Ovary (tissue), 9 donors: ENCODE results near the gene TMEM250. TPM values are rescaled to one million over a fixed set of nuclear protein-coding genes. Genes with fewer than 3 reads are reported as not detected.
A peak's percentile ranks its signal among the peaks of the same experiment; 100 is the strongest.

ENCODE experiments used
- DNase-seq, 5 donors: peaks; one replicate each; pipeline ENCODE4 v3.0.0-alpha.2; 2019 to 2020
- H3K27ac ChIP-seq, 2 donors: fragments of 200-600 bp; one replicate each; pipeline versions ENCODE4 v1.5.1 to v1.8.0; 2019 to 2022
- H3K27me3 ChIP-seq: fragments of 200-600 bp; one replicate; pipeline ENCODE4 v1.8.0; 2022
- H3K36me3 ChIP-seq: fragments of 200-600 bp; sonication (generic); one replicate; pipeline ENCODE4 v1.5.1; 2019
- H3K4me1 ChIP-seq: one replicate; pipeline ENCODE4 v1.8.1; 2013; ENCODE audit warnings: mild to moderate bottlenecking, moderate library complexity; ENCODE audit not compliant: insufficient read depth
- H3K4me3 ChIP-seq: fragments of 200-600 bp; sonication (generic); one replicate; pipeline ENCODE4 v1.5.1; 2017
- H3K9me3 ChIP-seq, 2 donors: fragments of 200-600 bp in 1 of 2; sonication (generic) in 1 of 2; one replicate each; pipeline versions ENCODE4 v1.5.1 to v1.8.1; 2013 to 2019; ENCODE audit warnings: mild to moderate bottlenecking in 1 of 2, moderate library complexity in 1 of 2
- EP300 ChIP-seq: sonication (generic); formaldehyde crosslinking; IDR thresholded peaks from one replicate; pipeline ENCODE4 v1.6.1; 2017; ENCODE audit warnings: antibody characterized with exemption
- POLR2A ChIP-seq: fragments of 450-650 bp; IDR thresholded peaks from one replicate; pipeline ENCODE4 v1.6.1; 2017; ENCODE audit warnings: antibody characterized with exemption, mild to moderate bottlenecking, moderate library complexity
- WGBS, 3 donors: extraction: QIAGEN DNeasy Blood & Tissue Kit in 1 of 3; methylation state at CpG; one replicate each; pipeline versions ENCODE4 v1.1.5 to v1.1.7; 2013 to 2017; 5-methylcytosine and 5-hydroxymethylcytosine counted together
- intact Hi-C, 4 donors: fragments of 100-400 bp; cut with DNase I; formaldehyde crosslinking; loops; one replicate each; pipeline versions ENCODE4 v1.11.0 to v1.15.1; 2022 to 2023
- polyA plus RNA-seq, 2 donors: library from polyadenylated mRNA; stranded (reverse); fragments of 200-250 nt in 1 of 2; fragments of 350-450 nt in 1 of 2; fragmentation: Illumina TruSeq in 1 of 2; extraction: RNeasy Lipid Tissue Mini Kit (QIAGEN cat#74804) in 1 of 2; gene quantifications; one replicate each; pipeline ENCODE4 v1.2.3, GENCODE V29; 2013 to 2014
- total RNA-seq, 7 donors: library from RNA; depleted of rRNA in 2 of 7; stranded (reverse); fragments of >200 nt in 2 of 7; fragmentation: NEBNext Ultra II Directional in 3 of 7; extraction: Animal tissue kit (Norgen Biotek cat#: 25700) in 3 of 7; gene quantifications; one replicate each; pipeline versions ENCODE4 v1.1.0 to v1.2.4, GENCODE V29; 2016 to 2023
- TF ChIP-seq, protein P1 (sequence below), 3 donors: fragments of 450-650 bp in 2 of 3; fragments of 200-600 bp in 1 of 3; IDR thresholded peaks; one replicate each; pipeline versions ENCODE4 v1.5.1 to v1.8.0; 2016 to 2022; ENCODE audit warnings: antibody characterized with exemption in 3 of 3, mild to moderate bottlenecking in 1 of 3
- donor health status: DM: no; HTN: no; CAD: no; lungs with moderate emphysema.
- donor health status: DM: no; HTN: no; CAD: no.
- donor health status: Bipolar disorder and iron deficiency.
- donor health status: DM: yes; HTN: yes; CAD: no.
- donor health status: DM: no; HTN: no; CAD: no.
- donor health status: DM: yes; HTN: yes; CAD: no.

The TMEM250 gene
- total and polyA plus RNA-seq, 9 donors, result 3.7 to 35.2 (median 24.8) TPM

DNA sequence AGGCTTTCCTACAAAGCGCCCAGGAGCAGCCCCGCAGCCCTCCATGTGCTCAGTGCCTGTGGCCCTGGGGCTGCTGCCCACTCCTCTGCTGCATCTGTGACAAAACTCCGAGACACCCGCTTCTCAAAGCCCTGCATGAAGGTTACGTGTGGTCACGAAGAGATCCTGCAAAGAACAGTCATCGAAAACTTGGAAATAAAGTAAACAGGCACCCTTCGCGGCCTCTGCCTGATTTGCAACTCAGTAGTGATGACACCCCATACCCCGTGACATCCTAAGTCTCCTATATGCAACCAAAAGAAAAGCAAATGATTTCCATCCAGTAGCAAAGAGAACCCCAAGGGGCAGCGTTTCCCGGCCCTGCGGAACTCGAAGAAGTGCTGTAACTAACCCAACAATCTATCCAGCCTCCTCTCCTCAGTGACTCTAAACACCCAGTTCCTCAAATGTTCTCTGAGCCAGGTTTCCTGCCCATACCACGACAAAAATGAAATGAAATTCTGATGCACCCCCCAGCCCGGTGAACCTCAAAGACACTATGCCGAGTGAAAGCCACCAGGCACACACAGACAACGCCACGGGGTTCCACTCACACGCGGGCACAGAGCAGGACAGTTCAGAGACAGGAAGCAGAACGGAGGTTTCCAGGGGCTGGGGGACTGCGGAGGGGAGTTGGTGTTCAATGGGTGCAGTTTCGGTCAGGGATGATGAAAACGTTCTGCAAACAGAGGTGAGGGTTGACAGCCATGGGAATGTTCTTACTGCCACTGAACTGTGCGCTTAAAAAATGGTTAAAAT, 42.6 kb downstream of the TMEM250 start:
- TF ChIP-seq POLR2A, result no peak
- Histone ChIP-seq H3K27ac (no peak overlapping the region), H3K27me3 (no peaks in the 10 kb centered on the region), H3K4me1 (peaks cover 5% of the 10 kb centered on the region), H3K36me3 (no peaks in the 10 kb centered on the region), H3K9me3 (no peaks in the 10 kb centered on the region), H3K4me3 (no peak overlapping the region)
- 89 to 93% (median 90%) methylated on average over 26 of the region's 26 CpGs for whole genome bisulfite sequencing, 3 donors
- peak in 1 of 5 donors; percentile 10 for DNase-seq
- intact Hi-C loops, result no loop called here

DNA sequence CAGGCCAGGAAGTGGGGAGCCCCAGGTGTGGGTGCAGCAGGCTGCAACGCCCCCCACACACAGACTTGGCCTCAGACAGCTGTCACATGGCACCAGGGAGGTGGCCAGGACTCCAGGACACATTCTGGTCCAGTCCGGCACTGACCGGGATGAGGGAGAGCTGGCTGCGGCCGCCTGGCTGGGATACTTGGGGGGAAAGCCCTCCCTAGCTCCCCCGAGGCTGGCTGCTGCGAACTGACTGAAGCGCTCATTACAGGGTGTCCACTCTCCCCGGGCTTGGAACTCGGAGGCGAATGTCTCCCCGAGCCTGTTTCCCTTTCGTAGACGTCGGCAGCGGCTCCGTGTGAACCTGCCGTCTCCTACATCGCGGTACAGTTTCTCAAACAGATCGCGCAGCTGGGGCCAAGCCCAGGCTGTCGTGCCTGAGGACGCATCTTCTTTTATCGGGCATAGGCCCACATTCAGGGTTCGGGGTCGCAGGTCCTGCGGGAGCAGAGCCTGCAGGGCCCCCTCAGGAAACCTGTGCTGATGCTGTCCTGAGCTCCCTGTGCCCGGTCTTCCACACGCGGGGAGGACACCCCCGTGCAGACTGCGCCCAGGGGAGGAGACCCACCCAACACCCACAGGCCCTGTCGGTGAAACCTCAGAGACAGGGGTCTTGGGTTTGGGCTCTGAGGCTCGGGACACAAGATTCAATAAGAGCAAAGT, 43.4 kb downstream of the TMEM250 start:
- WGBS, 3 donors, result 85 to 90% (median 89%) methylated on average over 34 to 35 of the region's 35 CpGs
- intact Hi-C loops, result no loop called here
- no peak overlapping the region for H3K27ac ChIP-seq

DNA sequence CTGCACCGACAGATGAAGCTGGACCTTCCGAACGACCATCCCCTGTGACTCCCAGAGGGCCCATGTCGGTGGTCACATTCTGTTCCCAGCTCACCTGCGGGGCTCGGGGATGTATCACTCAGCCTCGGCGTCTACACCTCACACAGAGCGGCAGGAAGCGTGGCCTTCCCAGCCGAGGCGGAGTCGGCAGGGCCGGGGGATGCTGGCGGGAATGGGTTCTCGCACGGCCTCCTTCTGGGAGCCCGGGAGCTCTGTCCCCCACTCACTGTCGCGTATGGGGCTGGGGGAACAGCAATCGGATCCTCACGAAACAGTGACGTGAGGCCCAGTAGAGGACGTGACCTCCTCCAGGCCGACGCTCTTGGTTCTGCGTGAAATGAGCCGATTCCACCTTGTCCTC, 44.0 kb downstream of the TMEM250 start:
- H3K36me3 ChIP-seq, result no peaks in the 10 kb centered on the region
- no peak overlapping the region for H3K27ac ChIP-seq
- peak in 2 of 5 donors; percentile 15 to 31 for DNase-seq
- H3K4me1 ChIP-seq, result peaks cover 1% of the 10 kb centered on the region
- 90 to 91% (median 90%) methylated on average over 28 of the region's 28 CpGs for WGBS, 3 donors
- no peak for TF ChIP-seq EP300
- TF ChIP-seq, protein P1, sequence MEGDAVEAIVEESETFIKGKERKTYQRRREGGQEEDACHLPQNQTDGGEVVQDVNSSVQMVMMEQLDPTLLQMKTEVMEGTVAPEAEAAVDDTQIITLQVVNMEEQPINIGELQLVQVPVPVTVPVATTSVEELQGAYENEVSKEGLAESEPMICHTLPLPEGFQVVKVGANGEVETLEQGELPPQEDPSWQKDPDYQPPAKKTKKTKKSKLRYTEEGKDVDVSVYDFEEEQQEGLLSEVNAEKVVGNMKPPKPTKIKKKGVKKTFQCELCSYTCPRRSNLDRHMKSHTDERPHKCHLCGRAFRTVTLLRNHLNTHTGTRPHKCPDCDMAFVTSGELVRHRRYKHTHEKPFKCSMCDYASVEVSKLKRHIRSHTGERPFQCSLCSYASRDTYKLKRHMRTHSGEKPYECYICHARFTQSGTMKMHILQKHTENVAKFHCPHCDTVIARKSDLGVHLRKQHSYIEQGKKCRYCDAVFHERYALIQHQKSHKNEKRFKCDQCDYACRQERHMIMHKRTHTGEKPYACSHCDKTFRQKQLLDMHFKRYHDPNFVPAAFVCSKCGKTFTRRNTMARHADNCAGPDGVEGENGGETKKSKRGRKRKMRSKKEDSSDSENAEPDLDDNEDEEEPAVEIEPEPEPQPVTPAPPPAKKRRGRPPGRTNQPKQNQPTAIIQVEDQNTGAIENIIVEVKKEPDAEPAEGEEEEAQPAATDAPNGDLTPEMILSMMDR (IDR thresholded peaks at IDR 0.05), result no peak
- no peak for TF ChIP-seq POLR2A
- intact Hi-C loops, result no loop called here
- H3K4me3 ChIP-seq, result no peak overlapping the region
- no peaks in the 10 kb centered on the region for H3K9me3 ChIP-seq
- no peaks in the 10 kb centered on the region for H3K27me3 ChIP-seq

More for the DNA sequence above, 43.4 kb downstream of the TMEM250 start:
- no peaks in the 10 kb centered on the region for H3K36me3 ChIP-seq
- TF ChIP-seq POLR2A (no peak), EP300 (no peak)
- TF ChIP-seq, protein P1 (IDR thresholded peaks at IDR 0.05), result no peak
- H3K4me3 ChIP-seq, result no peak overlapping the region
- H3K9me3 ChIP-seq, result no peaks in the 10 kb centered on the region
- H3K4me1 ChIP-seq, result peaks cover 5% of the 10 kb centered on the region
- H3K27me3 ChIP-seq, result no peaks in the 10 kb centered on the region
- DNase-seq, result peak in 1 of 5 donors; percentile 20

Other genes starting within 250 kb of the TMEM250 start
- 10 to 100 TPM; 17.1 to 62.6 (median 44.3) TPM for gene CAMSAP1, start 211.3 kb downstream of the TMEM250 start, total RNA-seq
- 10 to 100 TPM in 1 of 2 donors, 1 to 10 TPM in 1; 9.4 to 11.7 TPM for gene CAMSAP1, start 211.3 kb downstream of the TMEM250 start, polyA plus RNA-seq
- 10 to 100 TPM; 29.4 to 42.0 (median 34.9) TPM for gene UBAC1, start 157.5 kb downstream of the TMEM250 start, total RNA-seq
- 10 to 100 TPM; 19.7 to 33.3 TPM for gene UBAC1, start 157.5 kb downstream of the TMEM250 start, polyA plus RNA-seq
- gene NACC2, start 23.6 kb downstream of the TMEM250 start, total RNA-seq, result 10 to 100 TPM; 14.3 to 47.0 (median 29.8) TPM
- gene NACC2, start 23.6 kb downstream of the TMEM250 start, polyA plus RNA-seq, result 1 to 10 TPM; 7.0 to 7.6 TPM
- gene LHX3, start 86.3 kb upstream of the TMEM250 start, total RNA-seq, result not detected
- not detected for gene LHX3, start 86.3 kb upstream of the TMEM250 start, polyA plus RNA-seq
- 10 to 100 TPM in 3 of 7 donors, 1 to 10 TPM in 4; 7.5 to 14.3 (median 10.0) TPM for gene QSOX2, start 126.9 kb upstream of the TMEM250 start, total RNA-seq
- 1 to 10 TPM; 5.6 to 5.8 TPM for gene QSOX2, start 126.9 kb upstream of the TMEM250 start, polyA plus RNA-seq
- gene CCDC187, start 185.2 kb upstream of the TMEM250 start, total RNA-seq, result 10 to 100 TPM in 1 of 7 donors, 1 to 10 TPM in 2, under 1 TPM in 3, not detected in 1; 0.03 to 15.7 (median 1.2) TPM
- under 1 TPM; 0.02 to 0.05 TPM for gene CCDC187, start 185.2 kb upstream of the TMEM250 start, polyA plus RNA-seq
- 10 to 100 TPM; 14.1 to 65.4 (median 36.4) TPM for gene GPSM1, start 208.7 kb upstream of the TMEM250 start, total RNA-seq
- gene GPSM1, start 208.7 kb upstream of the TMEM250 start, polyA plus RNA-seq, result 10 to 100 TPM in 1 of 2 donors, under 1 TPM in 1; 0.57 to 26.6 TPM
- 10 to 100 TPM; 14.4 to 33.3 (median 24.2) TPM for gene DNLZ, start 244.9 kb upstream of the TMEM250 start, total RNA-seq
- 10 to 100 TPM in 1 of 2 donors, 1 to 10 TPM in 1; 1.8 to 10.3 TPM for gene DNLZ, start 244.9 kb upstream of the TMEM250 start, polyA plus RNA-seq